ENCODE measurements around the gene PTGIS. TPM values are rescaled to one million over a fixed set of nuclear protein-coding genes. Genes with fewer than 3 reads are reported as not detected.

PTGIS gene
- total RNA-seq, 1 experiment from 2014 or later = 20.0 TPM

DNA sequence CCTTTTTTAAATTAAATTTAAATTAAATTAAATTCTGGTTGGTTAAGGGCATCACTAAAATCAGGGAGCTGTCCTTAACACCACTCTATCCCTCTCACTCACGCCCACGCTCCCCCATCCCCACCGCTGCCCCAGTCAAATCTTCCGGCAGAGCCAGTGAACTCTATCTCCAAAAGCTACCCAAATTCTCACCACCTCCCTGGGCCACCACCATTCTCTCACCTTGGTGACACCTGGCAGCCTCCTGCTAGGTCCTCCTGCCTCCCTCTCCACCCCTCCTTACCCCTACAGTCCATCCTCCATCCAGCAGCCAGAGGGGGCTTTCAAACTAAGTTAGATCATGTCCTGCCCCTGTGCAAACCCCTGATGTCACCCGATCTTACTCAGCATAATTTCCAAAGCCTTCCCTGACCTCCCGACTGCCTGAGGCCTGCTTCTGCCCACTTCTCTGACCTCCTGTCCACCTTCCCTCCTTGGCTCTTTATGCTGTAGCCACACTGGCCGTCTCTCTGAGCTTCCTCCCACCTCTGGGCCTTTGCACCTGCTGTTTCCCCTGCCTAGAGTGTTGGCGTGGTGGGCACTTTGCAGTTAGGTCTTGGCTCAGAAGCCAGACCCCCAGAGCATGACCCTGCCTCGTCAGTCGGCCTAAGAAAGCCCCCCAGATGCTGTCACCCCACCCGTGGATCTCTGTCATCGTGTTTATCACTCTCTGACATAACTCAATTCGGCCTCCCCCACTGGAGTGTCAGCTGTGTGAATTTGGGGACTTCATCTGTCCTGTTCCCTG, 24.7 kb downstream of the PTGIS start:
- Histone ChIP-seq H3K14ac (ENCODE audit: insufficient read depth, low read length) (no peak overlapping the region; the same call in 1 of the 2 replicates), H3K4ac (ENCODE audit: low read depth, low read length) (no peak overlapping the region), H2BK5ac (ENCODE audit: insufficient read length, low read length) (no peak overlapping the region), H3K79me1 (ENCODE audit: insufficient read depth, low read depth, low read length, poor library complexity, severe bottlenecking) (no peaks in the 10 kb centered on the region), H3K18ac (ENCODE audit: insufficient read length, low read depth, low read length) (no peak overlapping the region), H3K27ac (ENCODE audit: insufficient read length, low read depth, low read length) (no peak overlapping the region), H4K91ac (ENCODE audit: insufficient read length, low read depth, low read length) (no peak overlapping the region), H3K56ac (ENCODE audit: insufficient read length, low read depth, low read length) (no peak overlapping the region), H4K5ac (ENCODE audit: insufficient read length, low read depth, low read length) (no peak overlapping the region), H3K4me2 (ENCODE audit: insufficient read depth, insufficient read length, low read length) (no peak overlapping the region), H2AK5ac (ENCODE audit: insufficient read length, low read length) (no peak overlapping the region), H3K9ac (ENCODE audit: extremely low read depth, insufficient read length, low read length) (no peak overlapping the region), H2BK15ac (ENCODE audit: low read depth, low read length) (no peak overlapping the region), H2BK120ac (ENCODE audit: low read depth, low read length, poor library complexity, severe bottlenecking) (no peak overlapping the region), H3K27me3 (ENCODE audit: insufficient read depth, low read length) (no peaks in the 10 kb centered on the region), H3K23ac (ENCODE audit: insufficient read length, low read depth, low read length) (no peak overlapping the region), H3K79me2 (ENCODE audit: insufficient read depth, low read length) (no peaks in the 10 kb centered on the region), H3K23me2 (ENCODE audit: insufficient read length, low read depth, low read length, poor library complexity, severe bottlenecking) (no peaks in the 10 kb centered on the region), H4K20me1 (ENCODE audit: control insufficient read depth, insufficient read depth, insufficient read length) (no peaks in the 10 kb centered on the region), H2BK20ac (ENCODE audit: low read depth, low read length, poor library complexity, severe bottlenecking) (no peak overlapping the region), H2BK12ac (ENCODE audit: insufficient read length, low read depth, low read length) (no peak overlapping the region), H3K4me1 (ENCODE audit: insufficient read depth, low read length) (no peaks in the 10 kb centered on the region), H3T11ph (ENCODE audit: low read length) (no peak overlapping the region), H2AFZ (ENCODE audit: low read length) (no peak overlapping the region), H3K9me3 (ENCODE audit: control insufficient read depth, low read depth, low read length) (no peaks in the 10 kb centered on the region), H4K8ac (replicated peaks; ENCODE audit: insufficient read length, low read depth, low read length) (no peak overlapping the region)
- DNase-seq = no peak
- H3K9me3 Mint-ChIP-seq = peaks cover 6 to 7% of the 10 kb centered on the region in 2 experiments; a peak in 4 of 5 replicates
- no peaks in the 10 kb centered on the region for H3K27me3 Mint-ChIP-seq (ENCODE audit: low read depth)
- WGBS (ENCODE audit: extremely low coverage, insufficient read length, low lambda C conversion rate) = no CpG with 5 or more reads among the region's 13 CpGs
- TF ChIP-seq, protein P1, sequence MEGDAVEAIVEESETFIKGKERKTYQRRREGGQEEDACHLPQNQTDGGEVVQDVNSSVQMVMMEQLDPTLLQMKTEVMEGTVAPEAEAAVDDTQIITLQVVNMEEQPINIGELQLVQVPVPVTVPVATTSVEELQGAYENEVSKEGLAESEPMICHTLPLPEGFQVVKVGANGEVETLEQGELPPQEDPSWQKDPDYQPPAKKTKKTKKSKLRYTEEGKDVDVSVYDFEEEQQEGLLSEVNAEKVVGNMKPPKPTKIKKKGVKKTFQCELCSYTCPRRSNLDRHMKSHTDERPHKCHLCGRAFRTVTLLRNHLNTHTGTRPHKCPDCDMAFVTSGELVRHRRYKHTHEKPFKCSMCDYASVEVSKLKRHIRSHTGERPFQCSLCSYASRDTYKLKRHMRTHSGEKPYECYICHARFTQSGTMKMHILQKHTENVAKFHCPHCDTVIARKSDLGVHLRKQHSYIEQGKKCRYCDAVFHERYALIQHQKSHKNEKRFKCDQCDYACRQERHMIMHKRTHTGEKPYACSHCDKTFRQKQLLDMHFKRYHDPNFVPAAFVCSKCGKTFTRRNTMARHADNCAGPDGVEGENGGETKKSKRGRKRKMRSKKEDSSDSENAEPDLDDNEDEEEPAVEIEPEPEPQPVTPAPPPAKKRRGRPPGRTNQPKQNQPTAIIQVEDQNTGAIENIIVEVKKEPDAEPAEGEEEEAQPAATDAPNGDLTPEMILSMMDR (conservative IDR thresholded peaks at IDR 0.05) = no peak
- peaks cover 45 to 63% (median 57%) of the 10 kb centered on the region in 3 experiments for H3K36me3 Mint-ChIP-seq (ENCODE audit: insufficient read depth in 1 of 3, low read depth in 3 of 3)
- H3K27ac Mint-ChIP-seq = peak overlapping the region in 1 of 3 experiments; percentile 92; a peak in 3 of 7 replicates
- no peak overlapping the region for H3K4me3 Mint-ChIP-seq
- 0 out of 4 replicates have a peak, but pooled peaks cover 2% of the 10 kb centered on the region in 2 experiments for H3K4me1 Mint-ChIP-seq

Measured in H9 (cell line).